GM11168 (cell line): ENCODE results near the gene COL4A5.

Experiments used
- in situ Hi-C: fragments of 300-500 bp; cut with MboI; formaldehyde crosslinking; loops from one replicate; pipeline ENCODE4 v1.12.0; 2022; ENCODE audit warnings: low sequenced_read_pairs; ENCODE audit not compliant: unreplicated experiment

COL4A5 gene

DNA sequence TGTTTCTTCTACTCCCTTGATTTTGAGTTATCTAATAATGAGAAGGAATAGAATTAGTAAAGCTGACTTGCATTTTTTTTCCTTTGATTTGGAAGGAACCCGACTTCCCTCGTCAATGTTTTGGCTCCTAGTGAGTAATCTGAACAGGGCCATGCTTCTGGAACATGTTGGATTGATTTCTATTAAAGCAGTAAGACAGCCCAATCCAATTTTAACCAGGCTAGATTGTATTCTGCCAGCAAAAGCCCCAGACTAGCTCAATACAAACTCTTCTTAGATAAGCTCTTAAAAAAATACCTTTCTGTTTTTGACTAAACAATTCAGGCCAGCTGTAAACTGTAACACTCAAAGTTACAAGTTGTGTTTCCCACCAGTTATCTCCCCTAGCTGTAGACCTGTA lies 170.5 kb downstream of the COL4A5 start:
- in situ Hi-C loops, result no loop called here

DNA sequence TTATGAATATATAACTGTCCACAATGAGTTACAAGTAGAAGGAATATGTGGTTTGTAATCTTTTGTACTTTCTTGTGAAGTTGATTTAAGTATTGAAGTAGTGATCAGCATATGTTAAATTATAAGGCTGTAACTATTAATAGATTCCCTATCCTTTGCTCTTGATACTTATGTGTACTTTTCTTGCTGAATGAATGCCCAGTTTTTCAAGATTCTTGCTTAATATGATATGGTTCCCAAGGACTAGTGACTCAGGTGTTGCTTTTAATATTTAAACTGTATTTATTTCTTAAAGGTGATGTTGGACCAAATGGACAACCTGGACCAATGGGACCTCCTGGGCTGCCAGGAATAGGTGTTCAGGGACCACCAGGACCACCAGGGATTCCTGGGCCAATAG lies 175.0 kb downstream of the COL4A5 start:
- in situ Hi-C loops, result no loop called here

DNA sequence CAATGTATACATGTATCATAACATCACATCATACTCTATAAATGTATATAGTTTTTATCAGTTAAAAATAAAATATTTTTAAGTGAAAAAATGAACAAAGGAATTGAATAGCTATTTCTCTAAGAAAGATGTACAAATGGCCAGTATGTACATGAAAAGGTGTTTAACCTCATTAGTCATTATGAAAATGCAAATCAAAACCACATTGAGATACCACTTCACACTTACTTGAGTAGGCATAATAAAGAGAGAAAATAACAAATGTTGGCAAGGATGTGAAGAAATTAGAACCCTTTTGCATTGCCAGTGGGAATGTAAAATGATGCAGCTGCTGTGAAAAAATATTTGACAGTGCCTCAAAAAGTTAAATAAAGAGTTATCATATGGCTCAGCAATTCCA lies 201.2 kb downstream of the COL4A5 start:
- in situ Hi-C loops, result no loop called here

DNA sequence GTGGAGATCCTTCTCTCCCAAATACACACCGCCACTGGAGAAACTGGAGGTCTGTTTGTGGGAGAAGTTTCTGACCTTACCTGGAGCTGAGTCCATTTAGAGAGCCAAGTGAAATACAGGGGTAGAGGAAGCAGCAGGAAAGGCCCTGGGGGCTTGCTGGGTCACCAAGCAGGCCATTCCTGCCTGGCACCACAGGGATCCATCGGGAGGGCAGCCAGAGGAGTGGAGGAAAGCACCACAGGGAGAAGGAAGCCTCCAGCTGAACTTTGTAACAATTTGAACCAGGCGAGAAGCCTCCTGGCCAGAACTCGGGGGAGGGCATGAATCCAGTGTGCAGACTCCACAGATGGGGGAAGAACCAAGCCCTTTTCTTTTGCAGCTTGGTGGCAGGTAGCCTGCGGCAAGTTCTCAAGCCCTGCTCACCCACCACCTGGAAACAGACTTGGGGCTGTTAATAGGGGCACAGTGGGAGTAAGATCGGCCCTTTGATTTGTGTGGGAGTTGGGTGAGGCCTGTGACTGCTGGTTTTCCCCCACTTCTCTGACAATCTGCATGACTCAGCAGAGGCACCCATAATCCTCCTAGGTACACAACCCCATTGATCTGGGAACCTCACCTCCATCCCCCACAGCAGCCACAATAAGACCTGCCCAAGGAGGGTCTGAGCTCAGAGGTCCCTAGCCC lies 202.1 kb downstream of the COL4A5 start:
- in situ Hi-C loops, result no loop called here

DNA sequence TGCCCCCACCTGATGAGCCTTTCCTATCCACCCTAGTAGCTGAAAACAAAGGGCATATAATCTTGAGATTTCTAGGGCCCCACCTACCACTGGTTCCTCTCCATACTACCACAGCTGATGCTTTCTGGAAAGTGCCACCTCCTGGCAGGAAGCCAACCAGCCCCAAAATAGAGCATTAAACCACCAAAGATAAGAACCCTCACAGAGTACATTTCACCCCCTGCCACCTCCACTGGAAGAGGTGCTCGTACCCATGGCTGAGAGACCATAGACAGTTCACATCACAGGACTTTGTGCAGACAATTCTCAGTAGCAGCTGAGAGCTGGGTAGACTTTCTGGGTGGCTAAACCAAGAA lies 202.6 kb downstream of the COL4A5 start:
- in situ Hi-C loops, result no loop called here

DNA sequence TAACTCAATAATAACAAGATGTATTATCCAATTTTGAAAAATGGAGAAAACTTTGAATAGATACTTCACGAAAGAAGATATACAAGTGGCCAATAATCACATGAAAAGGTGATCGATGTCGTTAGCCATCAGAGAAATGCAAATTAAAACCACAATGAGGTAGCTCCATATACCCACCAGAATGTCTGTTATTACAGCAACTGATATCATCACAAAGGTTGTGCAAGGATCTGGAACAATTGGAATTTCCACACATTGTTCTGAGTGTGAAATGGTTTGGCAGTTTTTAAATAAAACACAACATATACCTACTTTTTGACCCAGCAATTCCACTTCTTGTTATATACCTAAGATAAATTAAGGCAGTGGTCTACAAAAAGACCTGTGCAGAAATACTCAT lies 225.1 kb downstream of the COL4A5 start:
- in situ Hi-C loops, result no loop called here

DNA sequence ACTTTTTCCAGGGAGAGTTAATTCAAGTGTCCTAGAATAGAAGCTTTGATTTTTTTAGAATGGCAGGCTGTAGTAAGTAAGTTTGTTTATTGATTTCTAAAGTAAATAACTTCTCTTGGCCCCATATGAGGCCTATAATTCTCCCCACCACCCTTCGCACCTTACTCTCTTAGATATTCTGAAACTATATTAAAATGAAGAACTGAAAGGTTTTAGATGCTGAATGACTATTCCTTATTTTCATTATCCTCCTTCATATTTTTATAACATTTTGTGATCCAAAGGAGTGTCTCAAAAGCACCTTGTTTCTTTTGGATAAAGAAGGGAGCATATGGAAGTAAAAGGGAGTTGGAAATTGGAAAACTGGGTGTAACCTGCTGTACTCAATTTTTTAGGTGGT lies 226.5 kb downstream of the COL4A5 start:
- in situ Hi-C loops, result no loop called here

DNA sequence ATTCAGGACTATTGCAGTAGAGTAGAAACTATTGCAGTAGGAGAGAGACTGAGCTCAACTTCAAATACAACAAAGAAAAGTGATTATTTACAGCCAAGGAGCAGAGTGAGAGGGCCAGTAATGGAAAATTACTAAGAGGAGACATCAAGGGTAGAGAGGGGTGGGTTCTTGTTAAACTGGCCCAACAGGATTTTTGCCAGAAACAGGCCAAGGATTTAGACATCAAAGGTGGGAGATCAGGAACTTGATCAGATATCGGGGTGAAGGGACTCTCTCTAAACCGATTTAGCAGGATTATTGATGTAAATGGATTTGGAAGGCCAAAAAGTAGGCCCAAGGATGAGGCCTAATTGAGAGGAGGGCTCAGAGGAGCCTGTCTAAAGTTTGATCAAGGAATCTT lies 231.9 kb downstream of the COL4A5 start:
- in situ Hi-C loops, result no loop called here

DNA sequence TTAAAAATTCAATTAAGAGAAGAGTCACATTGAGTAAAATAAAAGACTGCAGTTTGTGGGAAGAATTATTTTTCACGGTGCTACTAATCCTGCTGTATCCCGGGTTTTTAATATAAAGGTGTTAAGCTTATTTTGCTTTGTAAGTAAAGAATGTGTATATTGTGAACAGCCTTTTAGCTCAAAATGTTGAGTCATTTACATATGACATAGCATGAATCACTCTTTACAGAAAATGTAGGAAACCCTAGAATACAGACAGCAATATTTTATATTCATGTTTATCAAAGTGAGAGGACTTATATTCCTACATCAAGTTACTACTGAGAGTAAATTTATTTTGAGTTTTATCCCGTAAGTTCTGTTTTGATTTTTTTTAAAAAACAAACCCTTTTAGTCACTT lies 257.1 kb downstream of the COL4A5 start:
- in situ Hi-C loops, result loop anchor here (25.0 kb wide), 1 partner anchor 691 kb away; no protein-coding TSS in a partner anchor

DNA sequence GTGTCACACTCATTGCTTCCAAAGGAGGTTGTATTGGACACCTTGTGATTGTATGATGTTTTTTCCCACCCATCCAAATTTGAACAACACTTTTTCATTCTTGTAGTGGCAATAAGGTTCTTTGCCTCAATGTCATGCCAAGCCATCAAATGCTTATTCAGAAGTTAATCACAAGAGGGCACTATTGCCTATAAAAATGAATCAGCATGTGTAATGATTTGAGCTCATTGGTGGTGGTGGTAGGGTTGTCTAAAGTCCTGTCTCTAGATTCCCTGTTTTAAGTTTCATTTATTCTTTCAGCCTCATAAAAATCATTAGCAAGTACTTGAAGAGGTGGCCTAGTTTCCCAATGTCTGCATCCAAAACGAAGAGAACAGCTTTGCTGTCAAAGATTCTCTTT lies 259.7 kb downstream of the COL4A5 start:
- in situ Hi-C loops, result loop anchor here (25.0 kb wide), 1 partner anchor 688 kb away; no protein-coding TSS in a partner anchor

DNA sequence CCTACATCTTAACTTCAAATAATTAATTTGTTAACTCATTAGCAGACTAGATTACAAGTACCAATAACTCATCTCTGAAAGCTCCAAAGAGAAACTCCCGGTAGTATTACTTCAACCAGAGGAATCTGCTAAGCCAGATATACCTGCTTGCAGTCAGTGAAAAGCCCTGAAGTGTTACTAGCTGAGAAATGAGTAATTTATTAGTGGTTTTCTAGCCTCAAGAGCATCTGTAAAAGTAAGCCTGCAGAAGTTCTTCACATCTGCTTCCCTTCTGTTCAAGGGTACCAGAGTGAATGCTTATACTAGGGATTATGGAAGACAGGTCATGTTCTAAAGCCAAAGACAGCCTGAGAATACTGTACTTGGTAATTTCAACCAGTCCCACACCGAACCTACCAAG lies 262.0 kb downstream of the COL4A5 start:
- in situ Hi-C loops, result no loop called here

DNA sequence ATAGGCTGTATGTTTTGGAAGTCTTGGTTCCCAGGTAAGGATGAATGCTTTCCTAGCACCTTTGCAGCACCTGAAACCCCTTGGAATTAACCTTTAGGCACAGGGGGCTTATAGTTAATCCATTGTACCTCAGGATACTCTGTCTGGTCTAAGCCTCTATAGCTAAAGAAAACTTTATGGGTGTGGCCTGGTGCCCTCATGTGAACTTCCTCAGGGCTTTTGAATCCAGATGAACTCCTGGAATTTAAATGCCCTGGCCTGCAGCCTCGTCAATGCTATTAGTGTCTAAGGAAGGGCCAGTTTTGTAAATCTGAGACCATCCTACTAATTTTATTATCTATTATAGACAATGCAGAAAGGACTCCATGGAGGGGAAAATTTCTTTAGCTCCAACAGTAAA lies 262.9 kb downstream of the COL4A5 start:
- in situ Hi-C loops, result no loop called here

DNA sequence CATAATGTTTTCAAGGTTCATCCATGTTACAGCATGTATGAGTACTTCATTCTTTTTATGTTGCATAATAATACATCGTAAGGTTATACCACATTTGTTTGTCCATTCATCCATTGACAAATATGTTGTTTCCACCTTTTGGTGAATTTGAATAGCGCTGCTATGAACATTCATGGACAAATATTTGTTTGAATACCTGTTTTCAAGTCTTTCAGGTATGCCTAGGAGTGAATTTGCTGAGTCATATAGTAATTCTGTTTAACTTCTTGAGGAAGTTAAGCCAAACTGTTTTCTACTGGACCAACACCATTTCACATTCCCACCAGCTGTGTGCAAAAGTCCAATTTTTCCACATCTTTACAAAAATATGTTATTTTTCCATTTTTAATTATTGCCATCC lies 265.2 kb downstream of the COL4A5 start:
- in situ Hi-C loops, result no loop called here

DNA sequence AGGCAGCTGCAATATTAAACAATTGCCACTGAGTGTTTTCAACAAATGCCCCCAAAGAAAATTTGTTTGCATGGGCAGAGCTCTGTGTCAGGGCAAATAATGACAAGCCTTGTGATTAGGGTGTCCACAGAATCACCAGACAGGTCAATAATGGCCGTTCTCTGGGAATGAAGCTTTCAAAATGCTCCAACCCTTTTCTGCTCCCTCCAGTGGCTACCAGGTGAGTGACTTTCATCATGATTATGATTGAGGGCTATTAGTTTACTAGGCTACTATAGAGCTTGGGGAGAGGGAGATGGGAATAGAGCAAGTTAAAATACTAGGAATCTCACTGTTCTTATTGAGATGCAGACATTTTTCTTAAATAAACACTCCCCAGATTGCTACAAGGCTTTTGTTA lies 273.2 kb downstream of the COL4A5 start:
- in situ Hi-C loops, result no loop called here

DNA sequence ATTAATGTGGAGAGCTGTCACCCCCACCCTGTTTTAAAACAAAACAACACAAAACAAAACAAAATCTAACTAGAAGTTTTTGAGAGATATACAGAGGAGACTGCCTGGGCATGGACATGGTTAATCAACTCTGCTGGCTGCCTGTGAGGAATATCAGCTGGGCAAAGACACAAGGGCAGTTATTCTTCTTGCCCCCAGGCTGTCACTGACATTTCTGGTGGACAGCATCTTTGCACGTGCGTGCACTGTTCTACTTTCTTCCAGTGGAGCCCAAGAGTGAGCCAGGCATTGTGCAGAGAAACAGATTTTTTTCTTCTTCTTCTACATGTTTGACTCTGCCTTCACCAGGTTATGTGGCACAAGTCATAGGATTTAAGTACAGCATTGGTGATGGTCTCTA lies 282.9 kb downstream of the COL4A5 start:
- in situ Hi-C loops, result no loop called here

DNA sequence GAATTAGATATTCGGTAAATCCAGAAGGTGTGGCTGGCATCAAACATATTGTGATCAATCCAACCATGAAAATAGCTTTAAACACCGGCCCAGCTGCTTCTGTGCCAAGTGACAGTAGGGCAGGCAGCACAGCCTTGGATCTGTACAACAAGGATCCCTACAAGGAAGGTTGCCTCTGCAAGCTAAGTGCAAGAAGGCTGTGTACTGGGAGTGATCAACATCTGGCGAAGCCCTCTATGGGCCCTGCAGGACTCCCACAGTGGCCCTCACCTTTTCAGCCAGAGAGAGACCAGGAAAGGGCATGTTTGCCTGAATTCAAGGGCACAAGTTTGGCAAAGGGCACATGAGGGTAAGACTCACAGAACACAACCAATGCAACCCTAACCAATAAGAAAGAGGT lies 287.1 kb downstream of the COL4A5 start:
- in situ Hi-C loops, result no loop called here

DNA sequence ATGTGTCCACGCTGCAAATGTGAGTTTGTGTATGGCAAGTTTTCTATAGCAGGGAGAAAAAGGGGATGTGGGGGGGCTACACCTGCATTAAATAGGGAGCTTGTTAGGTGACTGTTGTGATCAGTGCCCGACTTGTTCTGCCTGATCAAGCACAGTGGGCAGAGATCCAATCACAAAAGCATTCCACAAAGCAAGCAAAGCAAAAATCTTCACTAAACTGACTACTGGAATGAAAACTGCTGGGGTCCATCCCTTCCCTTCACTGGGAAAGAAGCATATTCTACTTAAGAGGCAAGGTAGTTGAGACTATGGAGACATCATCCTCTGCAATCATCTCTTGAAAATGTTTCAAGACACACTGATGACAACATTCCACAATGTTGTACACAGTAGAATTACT lies 291.5 kb downstream of the COL4A5 start:
- in situ Hi-C loops, result no loop called here

DNA sequence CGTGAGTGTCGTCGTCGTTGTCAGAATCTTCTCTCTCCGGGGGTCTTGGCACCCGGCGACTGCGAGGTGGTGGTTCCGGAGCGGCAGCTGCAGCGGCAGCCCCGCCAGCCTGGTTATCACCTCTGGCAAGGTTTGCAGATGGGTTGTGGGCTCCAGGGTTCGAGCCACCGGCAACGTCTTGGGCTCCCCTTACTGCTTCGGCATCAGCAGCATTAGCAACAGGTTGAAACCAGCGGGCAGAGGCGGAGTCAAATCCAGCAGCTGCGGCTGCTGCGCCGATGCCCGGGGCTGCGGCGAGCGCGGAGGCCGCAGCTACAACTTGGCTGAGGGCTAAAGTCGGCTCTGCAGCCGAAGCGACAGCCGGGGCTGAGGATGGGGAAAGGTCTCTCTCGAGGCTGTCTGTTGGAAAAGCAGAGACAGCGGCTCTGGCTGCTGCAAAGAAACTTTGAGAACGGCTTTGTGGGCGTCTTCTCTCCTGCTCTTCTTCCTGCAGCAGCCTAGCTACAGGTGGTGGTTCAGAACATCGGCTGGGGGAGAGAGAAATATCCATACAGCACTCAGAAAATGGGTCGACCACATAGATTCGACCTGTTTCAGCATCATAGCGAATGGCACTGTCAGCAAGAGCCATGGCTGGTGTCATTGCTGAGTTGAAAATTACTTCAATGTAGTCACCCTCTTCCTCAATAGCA lies 293.1 kb downstream of the COL4A5 start:
- in situ Hi-C loops, result no loop called here

DNA sequence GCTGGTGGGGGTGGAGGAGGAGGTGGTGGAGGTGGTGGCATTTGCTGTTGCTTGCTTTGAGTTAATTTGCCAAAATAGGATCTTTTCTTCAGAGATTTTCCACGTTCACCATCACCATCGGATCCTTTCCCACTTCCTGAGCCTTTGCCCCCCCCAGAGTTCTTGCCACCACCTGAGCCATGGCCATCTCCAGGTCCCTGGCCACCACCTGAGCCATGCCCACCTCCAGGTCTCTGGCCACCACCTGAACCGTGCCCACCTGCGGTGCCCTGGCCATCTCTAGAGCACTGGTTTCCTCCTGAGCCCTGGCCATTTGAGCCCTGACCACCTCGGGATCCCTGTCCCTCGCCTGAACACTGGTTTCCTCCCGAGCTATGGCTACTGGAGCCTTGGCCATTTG lies 294.8 kb downstream of the COL4A5 start:
- in situ Hi-C loops, result no loop called here

DNA sequence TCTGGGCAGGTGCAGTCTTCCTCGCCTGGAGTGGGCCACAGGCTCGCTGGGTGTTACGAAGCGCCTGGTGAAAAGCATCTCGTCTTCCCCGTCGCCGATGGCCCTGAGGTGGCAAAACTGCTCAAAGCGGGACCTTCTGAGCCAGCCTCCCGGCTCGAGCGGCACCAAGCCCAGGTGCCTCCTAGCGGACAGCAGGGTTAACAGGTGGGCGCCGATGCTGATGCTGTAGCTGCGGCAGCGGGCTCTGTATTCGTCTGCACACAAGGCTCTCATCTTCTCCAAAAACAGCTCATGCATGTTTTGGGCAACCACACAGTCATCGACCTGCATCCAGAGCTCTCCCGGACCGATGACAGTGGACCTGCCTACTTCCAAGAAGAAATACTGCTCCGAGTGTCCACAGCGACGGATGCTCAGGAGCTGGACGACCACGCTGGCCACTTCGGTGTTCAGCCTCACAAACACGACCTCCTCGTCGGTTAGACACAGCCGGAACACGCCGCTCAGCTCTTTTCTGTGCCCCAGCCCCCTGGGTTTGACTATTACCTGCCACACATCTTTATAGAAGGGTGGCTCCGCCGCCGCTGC lies 295.5 kb downstream of the COL4A5 start:
- in situ Hi-C loops, result no loop called here

DNA sequence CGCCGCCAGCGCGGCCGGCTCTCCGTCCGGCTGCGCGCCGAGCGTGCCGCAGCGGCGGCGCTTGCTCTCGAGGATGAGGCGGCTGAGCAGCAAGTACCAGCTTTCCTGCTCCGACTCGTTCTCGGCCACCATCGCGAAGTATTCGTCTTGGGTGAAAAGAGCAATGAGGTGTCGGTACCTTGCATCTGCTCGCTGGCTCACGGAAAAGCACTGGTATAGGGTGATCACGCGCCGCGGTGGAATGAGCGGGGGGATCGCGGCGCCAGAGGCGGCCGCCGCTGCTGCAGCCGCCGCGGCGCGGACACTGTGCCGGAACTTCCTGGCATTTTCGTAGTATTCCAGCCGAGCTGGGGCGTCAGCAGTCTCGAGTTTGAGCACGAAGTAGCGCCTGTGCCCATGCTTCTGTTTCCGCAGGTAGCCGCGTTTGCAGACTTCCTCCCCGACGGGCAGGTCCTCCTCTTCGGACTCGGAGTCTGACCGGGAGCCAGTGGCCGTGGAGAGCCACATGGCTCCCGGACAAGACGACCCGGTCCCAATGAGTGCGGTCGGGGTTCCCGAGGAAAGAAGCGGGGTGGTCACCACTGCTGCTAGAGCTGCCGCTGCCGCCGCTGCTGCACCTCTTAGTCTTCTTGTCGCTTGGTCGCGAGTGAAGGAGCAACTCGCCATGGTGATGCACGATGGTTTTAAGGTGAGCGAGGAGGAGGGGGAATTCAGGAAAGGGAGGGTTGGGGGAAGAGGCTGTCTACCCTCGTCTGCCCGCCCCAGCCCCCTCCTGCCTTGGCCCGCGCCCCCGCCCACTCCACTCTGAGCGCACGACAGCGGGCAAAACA lies 296.3 kb downstream of the COL4A5 start:
- in situ Hi-C loops, result no loop called here
